Measurements from ENCODE around the gene BRF1.

GRCh38 chr14:105328678-105329390 lies 28.0 kb upstream of the BRF1 start:
- TF ChIP-seq CTCF (conservative IDR thresholded peaks at IDR 0.05; ENCODE audit: low read length), result no peak
- no peak for TF ChIP-seq EZH2phosphoT487 (IDR thresholded peaks at IDR 0.05; ENCODE audit: borderline replicate concordance)
